Progenitor cell of endocrine pancreas (in vitro differentiated cells): ENCODE data around the gene ELOVL1. TPM values are rescaled to one million over a fixed set of nuclear protein-coding genes. Genes with fewer than 3 reads are reported as not detected.

Source experiments
- DNase-seq: peaks from one replicate; pipeline ENCODE4 v3.0.0; 2021; ENCODE audit warnings: low spot score; ENCODE audit not compliant: unreplicated experiment
- H3K27ac Mint-ChIP-seq: 2 replicates; pipeline ENCODE4 v1.8.0; 2021; ENCODE audit warnings: mild to moderate bottlenecking, moderate library complexity, mixed read lengths
- H3K27me3 Mint-ChIP-seq: 2 replicates; pipeline ENCODE4 v1.8.0; 2021; ENCODE audit warnings: mixed read lengths
- H3K36me3 Mint-ChIP-seq: 2 replicates; pipeline ENCODE4 v1.8.0; 2022; ENCODE audit warnings: mixed read lengths; ENCODE audit not compliant: insufficient read depth
- H3K4me1 Mint-ChIP-seq: 2 replicates; pipeline ENCODE4 v1.8.0; 2021; ENCODE audit warnings: low read depth, mixed read lengths
- H3K4me3 Mint-ChIP-seq: 2 replicates; pipeline ENCODE4 v1.8.0; 2021; ENCODE audit warnings: low read depth, mild to moderate bottlenecking, moderate library complexity, mixed read lengths
- H3K9me3 Mint-ChIP-seq: 2 replicates; pipeline ENCODE4 v1.8.0; 2021; ENCODE audit warnings: low read depth, mixed read lengths
- total RNA-seq: library from RNA; stranded (reverse); gene quantifications from 2 replicates; pipeline ENCODE4 v1.2.1, GENCODE V29; 2021
- TF ChIP-seq, protein P1 (sequence below): fragments of 200-600 bp; sonication (generic); IDR thresholded peaks from one replicate; pipeline ENCODE4 v1.5.0; 2021; ENCODE audit warnings: antibody characterized with exemption, mild to moderate bottlenecking; ENCODE audit not compliant: unreplicated experiment

Gene ELOVL1
- total RNA-seq, 1 donor from 2014 or later, result 46.0 TPM

GRCh38 chr1:43324810-43325209, 43.0 kb downstream of the ELOVL1 start:
- H3K9me3 Mint-ChIP-seq, result peaks cover 8% of the 10 kb centered on the region
- H3K4me3 Mint-ChIP-seq, result no peak overlapping the region
- H3K27me3 Mint-ChIP-seq, result no peaks in the 10 kb centered on the region

DNA sequence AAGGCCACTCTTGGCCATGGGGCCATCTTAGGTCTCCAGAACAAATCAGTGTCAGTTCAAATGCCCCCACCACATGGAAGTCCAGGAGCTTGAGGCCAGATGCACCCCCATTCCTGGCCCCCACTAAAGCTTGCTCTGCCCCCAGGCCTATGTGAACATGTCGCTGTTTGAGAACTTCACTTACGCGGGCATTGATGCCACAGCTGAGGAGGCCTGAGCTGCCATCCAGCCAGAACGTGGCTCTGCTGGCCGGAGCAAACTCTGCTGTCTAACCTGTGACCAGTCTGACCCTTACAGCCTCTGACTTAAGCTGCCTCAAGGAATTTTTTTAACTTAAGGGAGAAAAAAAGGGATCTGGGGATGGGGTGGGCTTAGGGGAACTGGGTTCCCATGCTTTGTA, 45.3 kb downstream of the ELOVL1 start:
- TF ChIP-seq, protein P1, sequence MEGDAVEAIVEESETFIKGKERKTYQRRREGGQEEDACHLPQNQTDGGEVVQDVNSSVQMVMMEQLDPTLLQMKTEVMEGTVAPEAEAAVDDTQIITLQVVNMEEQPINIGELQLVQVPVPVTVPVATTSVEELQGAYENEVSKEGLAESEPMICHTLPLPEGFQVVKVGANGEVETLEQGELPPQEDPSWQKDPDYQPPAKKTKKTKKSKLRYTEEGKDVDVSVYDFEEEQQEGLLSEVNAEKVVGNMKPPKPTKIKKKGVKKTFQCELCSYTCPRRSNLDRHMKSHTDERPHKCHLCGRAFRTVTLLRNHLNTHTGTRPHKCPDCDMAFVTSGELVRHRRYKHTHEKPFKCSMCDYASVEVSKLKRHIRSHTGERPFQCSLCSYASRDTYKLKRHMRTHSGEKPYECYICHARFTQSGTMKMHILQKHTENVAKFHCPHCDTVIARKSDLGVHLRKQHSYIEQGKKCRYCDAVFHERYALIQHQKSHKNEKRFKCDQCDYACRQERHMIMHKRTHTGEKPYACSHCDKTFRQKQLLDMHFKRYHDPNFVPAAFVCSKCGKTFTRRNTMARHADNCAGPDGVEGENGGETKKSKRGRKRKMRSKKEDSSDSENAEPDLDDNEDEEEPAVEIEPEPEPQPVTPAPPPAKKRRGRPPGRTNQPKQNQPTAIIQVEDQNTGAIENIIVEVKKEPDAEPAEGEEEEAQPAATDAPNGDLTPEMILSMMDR, result no peak
- H3K4me1 Mint-ChIP-seq, result no peaks in the 10 kb centered on the region
- peaks cover 8% of the 10 kb centered on the region for H3K9me3 Mint-ChIP-seq
- no peak overlapping the region for H3K27ac Mint-ChIP-seq
- H3K27me3 Mint-ChIP-seq, result no peaks in the 10 kb centered on the region
- no peak overlapping the region for H3K4me3 Mint-ChIP-seq
- DNase-seq, result no peak
- no peaks in the 10 kb centered on the region for H3K36me3 Mint-ChIP-seq

More at GRCh38 chr1:43324810-43325209, 43.0 kb downstream of the ELOVL1 start:
- Mint-ChIP-seq H3K36me3 (no peaks in the 10 kb centered on the region), H3K27ac (no peak overlapping the region), H3K4me1 (no peaks in the 10 kb centered on the region)
- no peak for DNase-seq
- TF ChIP-seq, protein P1, result no peak

GRCh38 chr1:43321331-43321891, 46.4 kb downstream of the ELOVL1 start:
- DNase-seq, result no peak
- Mint-ChIP-seq H3K4me3 (no peak overlapping the region), H3K27me3 (peaks cover 4% of the 10 kb centered on the region), H3K4me1 (no peaks in the 10 kb centered on the region), H3K27ac (no peak overlapping the region), H3K36me3 (no peaks in the 10 kb centered on the region), H3K9me3 (peaks cover 8% of the 10 kb centered on the region)
- TF ChIP-seq, protein P1, result no peak

GRCh38 chr1:43319766-43320165, 48.0 kb downstream of the ELOVL1 start:
- Mint-ChIP-seq H3K4me3 (no peak overlapping the region), H3K4me1 (no peaks in the 10 kb centered on the region), H3K27me3 (peaks cover 4% of the 10 kb centered on the region), H3K27ac (no peak overlapping the region), H3K9me3 (peaks cover 2% of the 10 kb centered on the region), H3K36me3 (no peaks in the 10 kb centered on the region)
- TF ChIP-seq, protein P1, result no peak
- no peak for DNase-seq

GRCh38 chr1:43319288-43319687, 48.5 kb downstream of the ELOVL1 start:
- no peaks in the 10 kb centered on the region for H3K9me3 Mint-ChIP-seq
- TF ChIP-seq, protein P1, result no peak
- peaks cover 4% of the 10 kb centered on the region for H3K27me3 Mint-ChIP-seq
- H3K4me3 Mint-ChIP-seq, result no peak overlapping the region
- no peaks in the 10 kb centered on the region for H3K36me3 Mint-ChIP-seq
- no peaks in the 10 kb centered on the region for H3K4me1 Mint-ChIP-seq
- H3K27ac Mint-ChIP-seq, result no peak overlapping the region
- no peak for DNase-seq
